IMR-90 (cell line): Measurements from ENCODE around the gene ECE2. TPM values are rescaled to one million over a fixed set of nuclear protein-coding genes. Genes with fewer than 3 reads are reported as not detected.

Experiments used
- ATAC-seq: fragments of 200-7000 bp; cut with Tn5 transposase; 2 replicates; pipeline ENCODE4 v1.9.1; 2020; ENCODE audit warnings: low read depth, mild to moderate bottlenecking, moderate library complexity
- BruUV-seq: library from RNA; stranded (reverse); fragments of 400-500 nt; replicated peaks from 2 replicates; lab custom pipeline; 2021; lab: Mats Ljungman, UMichigan
- CTCF ChIA-PET: fragments of 300-600 bp; formaldehyde crosslinking; extraction: SDS; loops from one replicate; lab custom pipeline; 2021; ENCODE audit warnings: antibody characterized with exemption; lab: Yijun Ruan, JAX
- POLR2A ChIA-PET: fragments of 300-600 bp; sonication (Branson Sonifier 250); formaldehyde crosslinking; loops from one replicate; lab custom pipeline; 2022; ENCODE audit warnings: antibody characterized with exemption; ENCODE audit not compliant: unreplicated experiment; lab: Charles Lee
- DNase-seq: peaks from one replicate; pipeline ENCODE4 v3.0.0; 2013
- H2AFZ ChIP-seq: replicated peaks from 2 replicates; pipeline ENCODE3; 2013; ENCODE audit warnings: low read length, mild to moderate bottlenecking; ENCODE audit not compliant: poor library complexity
- H2AK5ac ChIP-seq: 2 replicates; pipeline ENCODE4 v1.6.1; 2013; ENCODE audit warnings: low read depth, low read length, inconsistent platforms
- H2AK9ac ChIP-seq: replicated peaks from 2 replicates; pipeline ENCODE3; 2013; ENCODE audit warnings: mild to moderate bottlenecking, low read depth, low read length, moderate library complexity; ENCODE audit not compliant: poor library complexity
- H2BK120ac ChIP-seq: 2 replicates; pipeline ENCODE4 v1.6.1; 2013; ENCODE audit warnings: low read depth, low read length, inconsistent platforms
- H2BK15ac ChIP-seq: 3 replicates; pipeline ENCODE4 v1.6.1; 2013; ENCODE audit warnings: low read depth, low read length, inconsistent platforms
- H2BK20ac ChIP-seq: 2 replicates; pipeline ENCODE4 v1.6.1; 2013; ENCODE audit warnings: low read depth, mild to moderate bottlenecking, inconsistent platforms, low read length, moderate library complexity
- H2BK5ac ChIP-seq: 2 replicates; pipeline ENCODE4 v1.6.1; 2013; ENCODE audit warnings: mild to moderate bottlenecking, low read depth, low read length, inconsistent platforms; ENCODE audit not compliant: poor library complexity, severe bottlenecking
- H3K14ac ChIP-seq: replicated peaks from 2 replicates; pipeline ENCODE4 v1.6.1; 2013; ENCODE audit warnings: low read depth, low read length, inconsistent platforms
- H3K18ac ChIP-seq: 2 replicates; pipeline ENCODE4 v1.6.1; 2013; ENCODE audit warnings: low read depth, low read length, control low read depth
- H3K23ac ChIP-seq: 2 replicates; pipeline ENCODE4 v1.6.1; 2013; ENCODE audit warnings: low read depth, low read length, inconsistent platforms
- H3K27ac ChIP-seq: 2 replicates; pipeline ENCODE4 v1.5.1; 2013; ENCODE audit warnings: mild to moderate bottlenecking, control low read depth, low read length; ENCODE audit not compliant: insufficient read depth
- H3K27me3 ChIP-seq: 2 replicates; pipeline ENCODE4 v1.6.1; 2013; ENCODE audit warnings: low read length; ENCODE audit not compliant: control insufficient read depth, insufficient read depth
- H3K36me3 ChIP-seq: 2 replicates; pipeline ENCODE4 v1.6.1; 2013; ENCODE audit warnings: low read length, mixed read lengths; ENCODE audit not compliant: control insufficient read depth, insufficient read depth
- H3K4ac ChIP-seq: 2 replicates; pipeline ENCODE4 v1.6.1; 2013; ENCODE audit warnings: low read depth, low read length, inconsistent platforms
- H3K4me1 ChIP-seq: 2 replicates; pipeline ENCODE4 v1.6.1; 2013; ENCODE audit warnings: low read length, mixed read lengths; ENCODE audit not compliant: control insufficient read depth, insufficient read depth
- H3K4me2 ChIP-seq: 2 replicates; pipeline ENCODE4 v1.6.1; 2013; ENCODE audit warnings: low read depth, mild to moderate bottlenecking, control low read depth, low read length, moderate library complexity
- H3K4me3 ChIP-seq: 2 replicates; pipeline ENCODE4 v1.5.1; 2013; ENCODE audit warnings: low read depth, mild to moderate bottlenecking, control low read depth, low read length, moderate library complexity; ENCODE audit not compliant: insufficient read depth
- H3K56ac ChIP-seq: 2 replicates; pipeline ENCODE4 v1.6.1; 2013; ENCODE audit warnings: low read length, inconsistent platforms; ENCODE audit not compliant: insufficient read depth; ENCODE audit errors: extremely low read depth
- H3K79me1 ChIP-seq, 2 experiments: 2 replicates each; pipeline ENCODE4 v1.6.1; 2013; ENCODE audit warnings: low read length in 2 of 2, inconsistent platforms in 1 of 2, low read depth in 1 of 2
- H3K9ac ChIP-seq: 2 replicates; pipeline ENCODE4 v1.6.1; 2013; ENCODE audit warnings: low read depth, low read length, control low read depth
- H3K9me1 ChIP-seq: 2 replicates; pipeline ENCODE4 v1.6.1; 2013; ENCODE audit warnings: low read length, inconsistent platforms; ENCODE audit not compliant: insufficient read depth
- H3K9me3 ChIP-seq: 2 replicates; pipeline ENCODE4 v1.6.1; 2013; ENCODE audit warnings: low read length; ENCODE audit not compliant: control insufficient read depth, insufficient read depth
- H4K20me1 ChIP-seq: 2 replicates; pipeline ENCODE4 v1.6.1; 2013; ENCODE audit warnings: low read length, inconsistent platforms; ENCODE audit not compliant: insufficient read depth
- H4K5ac ChIP-seq: 2 replicates; pipeline ENCODE4 v1.6.1; 2013; ENCODE audit warnings: mild to moderate bottlenecking, low read depth, low read length, control low read depth
- H4K8ac ChIP-seq, 2 experiments: 2 replicates each; pipeline ENCODE4 v1.6.1; 2013; ENCODE audit warnings: low read depth in 2 of 2, low read length in 2 of 2, control low read depth in 1 of 2, inconsistent platforms in 1 of 2
- H4K91ac ChIP-seq: 2 replicates; pipeline ENCODE4 v1.6.1; 2013; ENCODE audit warnings: low read depth, low read length, inconsistent platforms; ENCODE audit not compliant: insufficient read depth
- BHLHE40 ChIP-seq: fragments of 150-350 bp; IDR thresholded peaks from 2 replicates; pipeline ENCODE4 v1.6.1; 2016; ENCODE audit warnings: mild to moderate bottlenecking, low read depth, low read length
- CEBPB ChIP-seq: IDR thresholded peaks from 2 replicates; pipeline ENCODE4 v1.6.1; 2012; ENCODE audit warnings: low read depth, low read length, improper control_type of control experiment
- CHD1 ChIP-seq: IDR thresholded peaks from 2 replicates; pipeline ENCODE4 v1.6.1; 2012; ENCODE audit warnings: low read depth, low read length, improper control_type of control experiment
- CTCF ChIP-seq: conservative IDR thresholded peaks from 2 replicates; pipeline ENCODE4 v1.5.1; 2012; ENCODE audit warnings: mild to moderate bottlenecking, low read depth, low read length, improper control_type of control experiment
- MAFK ChIP-seq: IDR thresholded peaks from 2 replicates; pipeline ENCODE4 v1.6.1; 2012; ENCODE audit warnings: low read depth, low read length, improper control_type of control experiment
- MAZ ChIP-seq: IDR thresholded peaks from 2 replicates; pipeline ENCODE4 v1.6.1; 2012; ENCODE audit warnings: low read depth, mild to moderate bottlenecking, low read length, improper control_type of control experiment, moderate library complexity, borderline replicate concordance
- MXI1 ChIP-seq: IDR thresholded peaks from 2 replicates; pipeline ENCODE4 v1.6.1; 2012; ENCODE audit warnings: low read depth, mild to moderate bottlenecking, low read length, moderate library complexity, borderline replicate concordance
- NFE2L2 ChIP-seq: fragments of 150-350 bp; IDR thresholded peaks from 2 replicates; pipeline ENCODE4 v1.6.1; 2016; ENCODE audit warnings: low read depth, mild to moderate bottlenecking, low read length
- POLR2A ChIP-seq: IDR thresholded peaks from 2 replicates; pipeline ENCODE4 v1.6.1; 2012; ENCODE audit warnings: mild to moderate bottlenecking, low read depth, low read length
- RAD21 ChIP-seq: IDR thresholded peaks from 2 replicates; pipeline ENCODE4 v1.6.1; 2012; ENCODE audit warnings: low read length, improper control_type of control experiment
- RCOR1 ChIP-seq: IDR thresholded peaks from 2 replicates; pipeline ENCODE4 v1.6.1; 2012; ENCODE audit warnings: mild to moderate bottlenecking, low read length, improper control_type of control experiment; ENCODE audit not compliant: insufficient replicate concordance
- SMC3 ChIP-seq: fragments of 150-350 bp; IDR thresholded peaks from 2 replicates; pipeline ENCODE4 v1.6.1; 2016; ENCODE audit warnings: low read depth, mild to moderate bottlenecking, antibody characterized with exemption, low read length, moderate library complexity
- WGBS, 2 experiments: methylation state at CpG; one replicate each; pipeline versions ENCODE4 v1.1.5 to v1.1.7; 2013; ENCODE audit warnings: missing lambda C conversion rate in 2 of 2; ENCODE audit not compliant: insufficient read length in 1 of 2; ENCODE audit errors: extremely low coverage in 2 of 2; 5-methylcytosine and 5-hydroxymethylcytosine counted together
- dilution Hi-C: fragments of 300-500 bp; cut with HindIII; formaldehyde crosslinking; loops from one replicate; pipeline ENCODE4 v1.14.3; 2018; ENCODE audit warnings: low sequenced_read_pairs; ENCODE audit not compliant: unreplicated experiment
- in situ Hi-C: fragments of 300-500 bp; cut with MboI; formaldehyde crosslinking; loops from 3 replicates; pipeline ENCODE4 v1.14.3; 2019; ENCODE audit warnings: low sequenced_read_pairs, inconsistent platforms, mixed read lengths
- intact Hi-C: fragments of 100-400 bp; cut with micrococcal nuclease; formaldehyde crosslinking; loops from 2 replicates; pipeline ENCODE4 v1.10.0; 2022
- polyA plus RNA-seq, 3 experiments: library from polyadenylated mRNA; depleted of rRNA; stranded (reverse); fragments of >200 nt; gene quantifications; 2 replicates each; pipeline ENCODE4 v1.2.3, GENCODE V29; 2012; ENCODE audit warnings: low replicate concordance in 1 of 3
- total RNA-seq: library from RNA; depleted of rRNA; stranded (reverse); fragments of >200 nt; gene quantifications from 2 replicates; pipeline ENCODE4 v1.2.3, GENCODE V29; 2012
- TF ChIP-seq, protein P1 (sequence below): fragments of 150-350 bp; IDR thresholded peaks from 2 replicates; pipeline ENCODE4 v1.6.1; 2017; ENCODE audit warnings: mild to moderate bottlenecking, antibody characterized with exemption, low read length, low read depth
- TF ChIP-seq, protein P2 (sequence below): fragments of 150-350 bp; IDR thresholded peaks from 2 replicates; pipeline ENCODE4 v1.6.1; 2016; ENCODE audit warnings: low read depth, mild to moderate bottlenecking, low read length, moderate library complexity, borderline replicate concordance

ECE2 gene
- total and polyA plus RNA-seq, 2 of the 4 experiments (the other 2 are of a cell fraction) = not detected

DNA sequence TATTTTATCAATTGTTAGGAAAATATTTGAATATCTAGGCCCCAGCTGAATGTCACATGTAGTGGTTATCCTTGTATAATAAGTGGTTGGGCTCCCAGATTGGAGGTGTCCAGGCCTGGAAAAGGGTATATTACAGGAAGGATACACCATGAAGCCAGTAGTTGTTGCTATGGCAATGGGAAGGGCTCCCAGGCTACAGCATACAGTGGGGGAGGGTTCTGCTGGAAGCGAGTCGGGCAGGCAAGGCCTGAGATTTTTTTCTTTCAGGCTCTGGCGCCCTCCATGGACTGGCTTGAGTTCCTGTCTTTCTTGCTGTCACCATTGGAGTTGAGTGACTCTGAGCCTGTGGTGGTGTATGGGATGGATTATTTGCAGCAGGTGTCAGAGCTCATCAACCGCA, 8.9 kb downstream of the ECE2 start:
- H3K9ac ChIP-seq = no peak overlapping the region
- ChIA-PET CTCF (interaction anchor here (0.6 kb wide), 1 partner anchor 40 kb away, joined by 3 read pairs; no protein-coding TSS in a partner anchor), POLR2A (interaction anchor here (0.6 kb wide), 1 partner anchor 64 kb away, joined by 6 read pairs; no protein-coding TSS in a partner anchor)
- H3K23ac ChIP-seq = no peak overlapping the region
- BruUV-seq = no TSS peak
- no peak overlapping the region for H2BK5ac ChIP-seq
- no peak for TF ChIP-seq CEBPB
- TF ChIP-seq, protein P1, sequence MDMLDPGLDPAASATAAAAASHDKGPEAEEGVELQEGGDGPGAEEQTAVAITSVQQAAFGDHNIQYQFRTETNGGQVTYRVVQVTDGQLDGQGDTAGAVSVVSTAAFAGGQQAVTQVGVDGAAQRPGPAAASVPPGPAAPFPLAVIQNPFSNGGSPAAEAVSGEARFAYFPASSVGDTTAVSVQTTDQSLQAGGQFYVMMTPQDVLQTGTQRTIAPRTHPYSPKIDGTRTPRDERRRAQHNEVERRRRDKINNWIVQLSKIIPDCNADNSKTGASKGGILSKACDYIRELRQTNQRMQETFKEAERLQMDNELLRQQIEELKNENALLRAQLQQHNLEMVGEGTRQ = no peak
- TF ChIP-seq MAZ = no peak
- TF ChIP-seq MAFK = no peak
- no peak for TF ChIP-seq BHLHE40
- no peak for TF ChIP-seq RCOR1
- peak; percentile 63 for TF ChIP-seq RAD21
- TF ChIP-seq CTCF = peak; percentile 57
- TF ChIP-seq SMC3 = peak; percentile 36; the same call in 1 of the 2 replicates
- TF ChIP-seq CHD1 = no peak
- no peak for TF ChIP-seq NFE2L2
- TF ChIP-seq POLR2A = no peak
- TF ChIP-seq, protein P2, sequence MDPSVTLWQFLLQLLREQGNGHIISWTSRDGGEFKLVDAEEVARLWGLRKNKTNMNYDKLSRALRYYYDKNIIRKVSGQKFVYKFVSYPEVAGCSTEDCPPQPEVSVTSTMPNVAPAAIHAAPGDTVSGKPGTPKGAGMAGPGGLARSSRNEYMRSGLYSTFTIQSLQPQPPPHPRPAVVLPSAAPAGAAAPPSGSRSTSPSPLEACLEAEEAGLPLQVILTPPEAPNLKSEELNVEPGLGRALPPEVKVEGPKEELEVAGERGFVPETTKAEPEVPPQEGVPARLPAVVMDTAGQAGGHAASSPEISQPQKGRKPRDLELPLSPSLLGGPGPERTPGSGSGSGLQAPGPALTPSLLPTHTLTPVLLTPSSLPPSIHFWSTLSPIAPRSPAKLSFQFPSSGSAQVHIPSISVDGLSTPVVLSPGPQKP = no peak
- 0 out of 2 replicates have a peak, but pooled peaks have one; percentile 16 for TF ChIP-seq MXI1
- no peaks in the 10 kb centered on the region for H3K9me1 ChIP-seq
- no peak overlapping the region for H2AFZ ChIP-seq
- H4K5ac ChIP-seq = no peak overlapping the region
- no peak overlapping the region for H2BK15ac ChIP-seq
- H3K27ac ChIP-seq = no peak overlapping the region
- no peak overlapping the region for H4K91ac ChIP-seq
- H3K18ac ChIP-seq = no peak overlapping the region
- no peaks in the 10 kb centered on the region for H3K4me1 ChIP-seq
- no peak overlapping the region for H3K4me2 ChIP-seq
- H2AK9ac ChIP-seq = no peak overlapping the region
- WGBS, 2 experiments = 0% methylated on average over 2 of the region's 4 CpGs; no CpG with 5 or more reads in 1 of the 2 experiments
- DNase-seq (peak; percentile 65), ATAC-seq (peak; percentile 94)
- dilution Hi-C loops (no loop called here), in situ Hi-C loops (loop anchor here (10.0 kb wide), 1 partner anchor 390 kb away; no protein-coding TSS in a partner anchor), intact Hi-C loops (loop anchor here (1.0 to 5.0 kb wide), 2 partner anchors 57 to 389 kb away; partner anchors contain the start of gene VWA5B2)
- no peak overlapping the region for H3K4me3 ChIP-seq
- no peaks in the 10 kb centered on the region for H3K36me3 ChIP-seq
- no peaks in the 10 kb centered on the region for H4K20me1 ChIP-seq
- H3K27me3 ChIP-seq = peaks cover 41% of the 10 kb centered on the region
- no peak overlapping the region for H2AK5ac ChIP-seq
- no peak overlapping the region for H3K4ac ChIP-seq
- peaks cover 3% of the 10 kb centered on the region for H3K9me3 ChIP-seq
- H3K56ac ChIP-seq = no peak overlapping the region
- H3K79me1 ChIP-seq = no peaks in the 10 kb centered on the region
- no peak overlapping the region for H2BK120ac ChIP-seq
- H2BK20ac ChIP-seq = no peak overlapping the region
- H3K14ac ChIP-seq = no peak overlapping the region
- no peak overlapping the region for H4K8ac ChIP-seq
